PC-3 (cell line): ENCODE data around the gene CASZ1. TPM values are rescaled to one million over a fixed set of nuclear protein-coding genes. Genes with fewer than 3 reads are reported as not detected.

Experiments used
- ATAC-seq: fragments of 200-7000 bp; cut with Tn5 transposase; 2 replicates; pipeline ENCODE4 v1.9.1; 2020; ENCODE audit warnings: mild to moderate bottlenecking, moderate library complexity
- BruUV-seq: library from RNA; stranded (reverse); fragments of 400-500 nt; replicated peaks from 2 replicates; lab custom pipeline; 2021; lab: Mats Ljungman, UMichigan
- CTCF ChIA-PET: fragments of 300-600 bp; sonication (Branson Sonifier 250); formaldehyde crosslinking; loops from one replicate; lab custom pipeline; 2022; ENCODE audit warnings: antibody characterized with exemption; lab: Charles Lee
- POLR2A ChIA-PET: fragments of 300-600 bp; sonication (Branson Sonifier 250); formaldehyde crosslinking; loops from one replicate; lab custom pipeline; 2022; ENCODE audit warnings: antibody characterized with exemption; ENCODE audit not compliant: unreplicated experiment; lab: Charles Lee
- DNase-seq: peaks from one replicate; pipeline ENCODE4 v3.0.0-alpha.2; 2015
- H2AFZ ChIP-seq: fragments of 300-600 bp; sonication (generic); 2 replicates; pipeline ENCODE4 v1.6.0; 2016; ENCODE audit warnings: antibody characterized with exemption, low read length
- H3F3A ChIP-seq: fragments of 300-600 bp; sonication (generic); one replicate; pipeline ENCODE4 v1.6.0; 2017; ENCODE audit warnings: antibody characterized with exemption, low read length, control low read depth, mild to moderate bottlenecking; ENCODE audit not compliant: unreplicated experiment
- H3K27ac ChIP-seq: fragments of 300-600 bp; sonication (generic); 2 replicates; pipeline ENCODE4 v1.5.1; 2016; ENCODE audit warnings: mild to moderate bottlenecking, low read length
- H3K27me3 ChIP-seq: fragments of 300-600 bp; sonication (generic); 2 replicates; pipeline ENCODE4 v1.6.1; 2016; ENCODE audit warnings: low read length, mixed read lengths
- H3K36me3 ChIP-seq: fragments of 300-600 bp; sonication (generic); 2 replicates; pipeline ENCODE4 v1.6.1; 2016; ENCODE audit warnings: low read depth, mixed run types, low read length, mixed read lengths
- H3K4me1 ChIP-seq: fragments of 300-600 bp; sonication (generic); 2 replicates; pipeline ENCODE4 v1.5.1; 2016; ENCODE audit warnings: low read length; ENCODE audit not compliant: insufficient read depth
- H3K4me2 ChIP-seq: fragments of 300-600 bp; sonication (generic); 2 replicates; pipeline ENCODE4 v1.6.0; 2016; ENCODE audit warnings: low read length
- H3K4me3 ChIP-seq: fragments of 300-600 bp; sonication (generic); 2 replicates; pipeline ENCODE4 v1.5.1; 2016; ENCODE audit warnings: mild to moderate bottlenecking, low read length, mixed read lengths
- H3K79me2 ChIP-seq: fragments of 300-600 bp; sonication (generic); 2 replicates; pipeline ENCODE4 v1.6.1; 2017; ENCODE audit warnings: low read length, mixed read lengths
- H3K9ac ChIP-seq: fragments of 300-600 bp; sonication (generic); 2 replicates; pipeline ENCODE4 v1.6.0; 2016; ENCODE audit warnings: mild to moderate bottlenecking, low read length
- H3K9me2 ChIP-seq: fragments of 300-600 bp; sonication (generic); replicated peaks from 2 replicates; pipeline ENCODE4 v1.6.1; 2016; ENCODE audit warnings: mixed run types, low read length, mixed read lengths
- H3K9me3 ChIP-seq: fragments of 300-600 bp; sonication (generic); 2 replicates; pipeline ENCODE4 v1.6.1; 2016; ENCODE audit warnings: low read length, mixed read lengths
- H4K20me1 ChIP-seq: fragments of 300-600 bp; sonication (generic); 2 replicates; pipeline ENCODE4 v1.6.1; 2016; ENCODE audit warnings: low read length, mixed read lengths
- EZH2 ChIP-seq: fragments of 300-600 bp; sonication (generic); IDR thresholded peaks from one replicate; pipeline ENCODE4 v1.6.1; 2017; ENCODE audit warnings: antibody characterized with exemption, mild to moderate bottlenecking, low read length; ENCODE audit not compliant: unreplicated experiment
- EZH2phosphoT487 ChIP-seq: fragments of 300-600 bp; sonication (generic); IDR thresholded peaks from 2 replicates; pipeline ENCODE4 v1.6.1; 2018; ENCODE audit warnings: mild to moderate bottlenecking, antibody characterized with exemption, low read length, borderline replicate concordance
- intact Hi-C: fragments of 100-400 bp; cut with micrococcal nuclease; formaldehyde crosslinking; loops from 2 replicates; pipeline ENCODE4 v1.9.0; 2023
- total RNA-seq: library from RNA; depleted of rRNA; stranded (reverse); fragments of >200 nt; gene quantifications from 2 replicates; pipeline ENCODE4 v1.2.3, GENCODE V29; 2014
- TF ChIP-seq, protein P1 (sequence below): fragments of 300-600 bp; sonication (generic); conservative IDR thresholded peaks from 2 replicates; pipeline ENCODE4 v1.5.1; 2017; ENCODE audit warnings: antibody characterized with exemption, low read depth, mild to moderate bottlenecking, low read length

The CASZ1 gene
- total RNA-seq, 1 experiment from 2014 or later, result 12.8 TPM

GRCh38 chr1:10671622-10672342, 124.7 kb downstream of the CASZ1 start:
- H3K9me2 ChIP-seq, result no peaks in the 10 kb centered on the region
- TF ChIP-seq, protein P1, sequence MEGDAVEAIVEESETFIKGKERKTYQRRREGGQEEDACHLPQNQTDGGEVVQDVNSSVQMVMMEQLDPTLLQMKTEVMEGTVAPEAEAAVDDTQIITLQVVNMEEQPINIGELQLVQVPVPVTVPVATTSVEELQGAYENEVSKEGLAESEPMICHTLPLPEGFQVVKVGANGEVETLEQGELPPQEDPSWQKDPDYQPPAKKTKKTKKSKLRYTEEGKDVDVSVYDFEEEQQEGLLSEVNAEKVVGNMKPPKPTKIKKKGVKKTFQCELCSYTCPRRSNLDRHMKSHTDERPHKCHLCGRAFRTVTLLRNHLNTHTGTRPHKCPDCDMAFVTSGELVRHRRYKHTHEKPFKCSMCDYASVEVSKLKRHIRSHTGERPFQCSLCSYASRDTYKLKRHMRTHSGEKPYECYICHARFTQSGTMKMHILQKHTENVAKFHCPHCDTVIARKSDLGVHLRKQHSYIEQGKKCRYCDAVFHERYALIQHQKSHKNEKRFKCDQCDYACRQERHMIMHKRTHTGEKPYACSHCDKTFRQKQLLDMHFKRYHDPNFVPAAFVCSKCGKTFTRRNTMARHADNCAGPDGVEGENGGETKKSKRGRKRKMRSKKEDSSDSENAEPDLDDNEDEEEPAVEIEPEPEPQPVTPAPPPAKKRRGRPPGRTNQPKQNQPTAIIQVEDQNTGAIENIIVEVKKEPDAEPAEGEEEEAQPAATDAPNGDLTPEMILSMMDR, result no peak
- TF ChIP-seq EZH2phosphoT487 (no peak), EZH2 (no peak)
- no TSS peak for BruUV-seq
- H4K20me1 ChIP-seq, result no peaks in the 10 kb centered on the region
- no peaks in the 10 kb centered on the region for H3K36me3 ChIP-seq
- H3K4me1 ChIP-seq, result peaks cover 19% of the 10 kb centered on the region
- ChIA-PET POLR2A (no interaction called here), CTCF (no interaction called here)
- H3K9ac ChIP-seq, result no peak overlapping the region
- DNase-seq, result no peak
- H3K27me3 ChIP-seq, result no peaks in the 10 kb centered on the region
- H3K27ac ChIP-seq, result no peak overlapping the region
- H3K9me3 ChIP-seq, result no peaks in the 10 kb centered on the region
- H3K4me2 ChIP-seq, result no peak overlapping the region
- no peak overlapping the region for H2AFZ ChIP-seq
- H3K4me3 ChIP-seq, result no peak overlapping the region
- intact Hi-C loops, result no loop called here
- H3F3A ChIP-seq, result no peaks in the 10 kb centered on the region
- no peaks in the 10 kb centered on the region for H3K79me2 ChIP-seq
- ATAC-seq, result no peak

DNA sequence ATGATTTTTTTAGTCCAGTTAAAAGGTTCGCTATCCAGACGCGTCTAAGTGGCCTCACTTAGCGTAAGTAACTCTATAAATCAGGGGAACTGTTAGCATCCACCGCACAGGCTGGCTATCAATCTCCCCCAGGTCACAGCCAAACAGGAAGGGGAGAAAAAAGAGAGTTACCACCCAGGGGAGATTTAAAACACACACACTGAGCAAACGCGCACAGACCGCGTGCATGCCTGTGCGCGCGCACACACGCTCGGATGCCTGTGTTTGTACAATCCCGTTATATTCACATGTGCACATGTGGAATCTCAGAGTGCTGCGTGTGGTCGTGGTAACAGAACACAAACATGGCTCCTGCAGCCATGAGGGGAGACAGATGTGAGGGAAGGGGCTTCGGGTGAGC, 125.4 kb downstream of the CASZ1 start:
- intact Hi-C loops, result no loop called here
- Histone ChIP-seq H3K9ac (no peak overlapping the region), H3F3A (no peaks in the 10 kb centered on the region), H3K9me2 (no peaks in the 10 kb centered on the region), H3K27ac (no peak overlapping the region), H3K4me1 (peaks cover 18% of the 10 kb centered on the region), H3K36me3 (no peaks in the 10 kb centered on the region), H3K4me2 (no peak overlapping the region), H4K20me1 (no peaks in the 10 kb centered on the region), H3K4me3 (no peak overlapping the region), H2AFZ (no peak overlapping the region), H3K27me3 (no peaks in the 10 kb centered on the region), H3K79me2 (no peaks in the 10 kb centered on the region), H3K9me3 (no peaks in the 10 kb centered on the region)
- DNase-seq (no peak), ATAC-seq (no peak)
- CTCF ChIA-PET, result no interaction called here
- TF ChIP-seq, protein P1, result no peak
- TF ChIP-seq EZH2phosphoT487, result no peak
- no peak for TF ChIP-seq EZH2
- no TSS peak for BruUV-seq
- POLR2A ChIA-PET, result no interaction called here

- Histone ChIP-seq H4K20me1 (no peaks in the 10 kb centered on the region), H3F3A (no peaks in the 10 kb centered on the region), H3K9ac (no peak overlapping the region), H3K27me3 (no peaks in the 10 kb centered on the region), H3K27ac (no peak overlapping the region), H3K4me3 (no peak overlapping the region), H3K9me3 (no peaks in the 10 kb centered on the region), H3K9me2 (no peaks in the 10 kb centered on the region), H3K4me1 (peaks cover 9% of the 10 kb centered on the region), H3K36me3 (no peaks in the 10 kb centered on the region), H3K79me2 (no peaks in the 10 kb centered on the region), H2AFZ (no peak overlapping the region), H3K4me2 (no peak overlapping the region)
- no peak for TF ChIP-seq EZH2
- intact Hi-C loops, result no loop called here
- ChIA-PET CTCF (no interaction called here), POLR2A (no interaction called here)
- BruUV-seq, result no TSS peak
- DNase-seq, result no peak
- no peak for ATAC-seq
Measured at GRCh38 chr1:10670190-10670589, 126.3 kb downstream of the CASZ1 start.
